ENCODE measurements around the gene MOV10L1.

MOV10L1 gene

GRCh38 chr22:50071432-50072166 lies 18.2 kb upstream of the MOV10L1 start:
- TF ChIP-seq ZBTB7A (IDR thresholded peaks at IDR 0.05; ENCODE audit: low read depth) (no peak), USF1 (IDR thresholded peaks at IDR 0.05) (no peak), CREB1 (IDR thresholded peaks at IDR 0.05; ENCODE audit: low read depth) (no peak), EGR1 (IDR thresholded peaks at IDR 0.05) (no peak), TEAD4 (IDR thresholded peaks at IDR 0.05) (no peak), NFIC (IDR thresholded peaks at IDR 0.05) (no peak), MAX (IDR thresholded peaks at IDR 0.05) (no peak), TCF12 (IDR thresholded peaks at IDR 0.05; ENCODE audit: low read depth) (no peak), CEBPB (IDR thresholded peaks at IDR 0.05) (no peak), TAF1 (IDR thresholded peaks at IDR 0.05; ENCODE audit: low read depth) (no peak), RAD21 (IDR thresholded peaks at IDR 0.05; ENCODE audit: low read depth) (no peak)
- TF ChIP-seq, protein P1, sequence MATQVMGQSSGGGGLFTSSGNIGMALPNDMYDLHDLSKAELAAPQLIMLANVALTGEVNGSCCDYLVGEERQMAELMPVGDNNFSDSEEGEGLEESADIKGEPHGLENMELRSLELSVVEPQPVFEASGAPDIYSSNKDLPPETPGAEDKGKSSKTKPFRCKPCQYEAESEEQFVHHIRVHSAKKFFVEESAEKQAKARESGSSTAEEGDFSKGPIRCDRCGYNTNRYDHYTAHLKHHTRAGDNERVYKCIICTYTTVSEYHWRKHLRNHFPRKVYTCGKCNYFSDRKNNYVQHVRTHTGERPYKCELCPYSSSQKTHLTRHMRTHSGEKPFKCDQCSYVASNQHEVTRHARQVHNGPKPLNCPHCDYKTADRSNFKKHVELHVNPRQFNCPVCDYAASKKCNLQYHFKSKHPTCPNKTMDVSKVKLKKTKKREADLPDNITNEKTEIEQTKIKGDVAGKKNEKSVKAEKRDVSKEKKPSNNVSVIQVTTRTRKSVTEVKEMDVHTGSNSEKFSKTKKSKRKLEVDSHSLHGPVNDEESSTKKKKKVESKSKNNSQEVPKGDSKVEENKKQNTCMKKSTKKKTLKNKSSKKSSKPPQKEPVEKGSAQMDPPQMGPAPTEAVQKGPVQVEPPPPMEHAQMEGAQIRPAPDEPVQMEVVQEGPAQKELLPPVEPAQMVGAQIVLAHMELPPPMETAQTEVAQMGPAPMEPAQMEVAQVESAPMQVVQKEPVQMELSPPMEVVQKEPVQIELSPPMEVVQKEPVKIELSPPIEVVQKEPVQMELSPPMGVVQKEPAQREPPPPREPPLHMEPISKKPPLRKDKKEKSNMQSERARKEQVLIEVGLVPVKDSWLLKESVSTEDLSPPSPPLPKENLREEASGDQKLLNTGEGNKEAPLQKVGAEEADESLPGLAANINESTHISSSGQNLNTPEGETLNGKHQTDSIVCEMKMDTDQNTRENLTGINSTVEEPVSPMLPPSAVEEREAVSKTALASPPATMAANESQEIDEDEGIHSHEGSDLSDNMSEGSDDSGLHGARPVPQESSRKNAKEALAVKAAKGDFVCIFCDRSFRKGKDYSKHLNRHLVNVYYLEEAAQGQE (IDR thresholded peaks at IDR 0.05; ENCODE audit: low read depth) = no peak

DNA sequence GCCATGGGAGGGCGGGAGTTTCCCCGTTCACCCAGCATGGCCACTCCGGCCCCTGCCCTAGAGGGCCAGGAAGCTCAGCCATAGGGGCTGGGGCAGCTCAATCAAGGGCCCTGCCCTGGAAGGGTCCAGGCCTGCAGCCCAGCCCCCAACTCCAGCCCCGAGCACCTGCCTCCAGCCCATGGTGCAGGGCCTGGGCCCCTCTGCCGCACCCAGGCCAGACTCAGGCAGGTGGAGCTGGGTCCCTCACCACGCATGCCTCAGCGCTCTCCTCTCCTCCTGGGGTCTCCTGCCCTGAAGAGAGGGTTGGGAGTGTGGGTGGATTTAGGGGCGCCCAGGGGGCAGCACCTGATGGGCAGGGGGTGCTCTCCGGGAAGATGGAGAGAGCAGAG lies 17.6 kb upstream of the MOV10L1 start:
- no peak for TF ChIP-seq CREB1 (IDR thresholded peaks at IDR 0.05; ENCODE audit: low read depth)
- TF ChIP-seq, protein P1 (IDR thresholded peaks at IDR 0.05; ENCODE audit: low read depth) = no peak

DNA sequence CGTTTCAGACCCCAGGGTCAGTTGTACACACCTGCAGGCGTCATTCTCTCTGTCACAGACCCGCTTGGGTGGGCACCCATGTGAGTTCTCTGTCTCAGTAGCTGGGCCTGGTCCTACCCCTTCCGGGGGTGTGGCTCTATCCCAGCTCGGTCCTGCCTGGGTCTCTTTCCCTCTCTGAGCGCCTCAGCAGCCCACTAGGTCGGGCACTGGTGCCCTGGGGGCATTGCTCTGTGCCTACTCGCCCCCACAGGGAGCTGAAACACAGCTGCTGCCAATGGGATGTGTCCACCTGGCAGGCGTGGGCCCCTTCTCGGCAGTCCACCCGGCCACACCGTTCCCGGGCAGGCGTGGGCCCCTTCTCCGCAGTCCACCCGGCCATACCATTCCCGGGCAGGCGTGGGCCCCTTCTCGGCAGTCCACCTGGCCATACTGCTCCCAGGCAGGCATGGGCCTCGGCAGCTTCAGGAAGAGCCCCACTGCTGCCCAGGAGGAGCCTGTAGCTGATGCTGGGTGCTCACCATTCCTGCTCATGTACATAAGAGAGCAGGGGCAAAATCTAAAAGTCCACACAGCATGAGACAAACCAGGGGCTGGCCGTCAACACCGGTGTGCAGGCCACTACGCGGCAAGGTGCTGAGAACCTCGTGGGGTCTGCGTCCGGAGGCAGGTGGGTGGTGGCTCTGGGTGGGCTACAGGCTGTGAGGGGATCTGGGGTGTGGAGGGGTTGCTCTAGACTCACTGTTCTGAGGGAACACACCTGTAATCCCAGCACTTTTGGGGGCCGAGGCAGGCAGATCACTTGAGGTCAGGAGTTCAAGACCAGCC lies 16.9 kb upstream of the MOV10L1 start:
- TF ChIP-seq FOXM1 (IDR thresholded peaks at IDR 0.05; ENCODE audit: borderline replicate concordance, low read depth) (no peak), NFIC (IDR thresholded peaks at IDR 0.05) (no peak), EP300 (IDR thresholded peaks at IDR 0.05; ENCODE audit: borderline replicate concordance) (no peak), CEBPB (IDR thresholded peaks at IDR 0.05) (no peak), YY1 (IDR thresholded peaks at IDR 0.05; ENCODE audit: low read depth) (no peak), TAF1 (IDR thresholded peaks at IDR 0.05; ENCODE audit: low read depth) (no peak), TEAD4 (IDR thresholded peaks at IDR 0.05) (no peak), RAD21 (IDR thresholded peaks at IDR 0.05; ENCODE audit: low read depth) (no peak), CREB1 (IDR thresholded peaks at IDR 0.05; ENCODE audit: low read depth) (no peak)
- TF ChIP-seq, protein P1 (IDR thresholded peaks at IDR 0.05; ENCODE audit: low read depth) = no peak

DNA sequence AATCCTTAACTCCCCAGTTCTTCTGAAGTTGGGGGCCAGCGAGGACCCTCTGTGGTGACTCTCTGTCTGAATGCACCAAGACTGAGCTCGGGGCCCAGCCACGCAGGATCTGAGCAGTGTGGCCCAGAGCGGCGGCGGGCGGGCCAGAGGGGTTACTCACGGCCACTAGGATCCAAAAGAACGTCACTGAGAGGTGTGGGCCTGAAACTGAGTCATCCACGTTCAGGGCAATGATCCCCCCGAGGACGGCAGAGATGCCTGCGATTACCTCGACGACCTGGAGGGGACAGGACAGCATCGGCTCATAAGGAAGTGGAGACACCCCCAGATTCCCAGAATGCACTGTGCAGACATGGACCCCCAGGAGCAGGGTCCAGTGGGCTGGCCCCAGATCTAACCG lies 15.8 kb upstream of the MOV10L1 start:
- TF ChIP-seq YY1 (IDR thresholded peaks at IDR 0.05; ENCODE audit: low read depth) (no peak), EP300 (IDR thresholded peaks at IDR 0.05; ENCODE audit: borderline replicate concordance) (no peak), FOXM1 (IDR thresholded peaks at IDR 0.05; ENCODE audit: borderline replicate concordance, low read depth) (no peak), TCF12 (IDR thresholded peaks at IDR 0.05; ENCODE audit: low read depth) (no peak), MAX (IDR thresholded peaks at IDR 0.05) (no peak), EGR1 (IDR thresholded peaks at IDR 0.05) (no peak), CEBPB (IDR thresholded peaks at IDR 0.05) (no peak), CREB1 (IDR thresholded peaks at IDR 0.05; ENCODE audit: low read depth) (no peak), NFIC (IDR thresholded peaks at IDR 0.05) (no peak), TEAD4 (IDR thresholded peaks at IDR 0.05) (no peak)
